Neutrophil (primary cell): ENCODE measurements around the gene FOXP4.

Source experiments
- H3K27ac ChIP-seq: fragments of 200-600 bp; sonication (generic); 2 replicates; pipeline ENCODE4 v1.5.1; 2016; ENCODE audit warnings: mild to moderate bottlenecking, moderate library complexity
- H3K27me3 ChIP-seq: fragments of 200-600 bp; sonication (generic); 2 replicates; pipeline ENCODE4 v1.6.0; 2016; ENCODE audit warnings: mild to moderate bottlenecking
- H3K36me3 ChIP-seq: fragments of 200-600 bp; sonication (generic); 2 replicates; pipeline ENCODE4 v1.5.1; 2017
- H3K4me1 ChIP-seq, 2 experiments: fragments of 200-600 bp in 1 of 2; sonication (generic) in 1 of 2; 1 replicate in 1 of 2; 2 replicates in 1 of 2; pipeline versions ENCODE4 v1.5.1 to v1.6.1; 2013 to 2016; ENCODE audit warnings: low read depth in 1 of 2, low read length in 1 of 2, mild to moderate bottlenecking in 1 of 2, moderate library complexity in 1 of 2; ENCODE audit not compliant: control insufficient read depth in 1 of 2, insufficient read depth in 1 of 2
- H3K4me3 ChIP-seq, 2 experiments: fragments of 200-600 bp in 1 of 2; sonication (generic) in 1 of 2; 1 replicate in 1 of 2; 2 replicates in 1 of 2; pipeline ENCODE4 v1.5.1; 2013 to 2016; ENCODE audit warnings: low read depth in 1 of 2, low read length in 1 of 2, mild to moderate bottlenecking in 1 of 2, moderate library complexity in 1 of 2
- H3K9me3 ChIP-seq: fragments of 200-600 bp; sonication (generic); 2 replicates; pipeline ENCODE4 v1.5.1; 2016
- TF ChIP-seq, protein P1 (sequence below): fragments of 200-600 bp; sonication (generic); IDR thresholded peaks from 2 replicates; pipeline ENCODE4 v1.5.1; 2016; ENCODE audit warnings: antibody characterized with exemption

FOXP4 gene

DNA sequence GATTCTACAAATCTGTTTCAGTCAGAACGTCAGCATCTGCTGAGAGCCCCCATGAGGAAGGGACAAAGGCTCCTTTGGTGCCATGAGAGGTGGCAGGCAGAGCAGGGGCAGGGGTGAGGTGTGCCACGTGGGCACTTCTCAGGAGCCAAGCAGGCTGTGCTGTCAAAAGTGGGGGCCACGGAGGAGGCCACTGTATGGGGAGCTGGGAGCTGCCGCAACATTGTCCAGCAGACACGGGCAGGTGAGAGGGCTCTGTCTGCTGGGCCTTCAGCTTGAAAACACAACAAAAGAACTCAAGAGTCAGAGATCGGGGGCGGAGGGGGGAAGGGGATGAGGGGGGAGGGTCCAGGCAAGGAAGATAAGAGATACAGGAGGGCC is 21.6 kb upstream of the FOXP4 start:
- Histone ChIP-seq H3K4me1 (no peaks in the 10 kb centered on the region), H3K4me3 (no peak overlapping the region), H3K9me3 (no peaks in the 10 kb centered on the region), H3K27ac (no peak overlapping the region), H3K27me3 (peaks cover 77% of the 10 kb centered on the region), H3K36me3 (no peaks in the 10 kb centered on the region)
- TF ChIP-seq, protein P1, sequence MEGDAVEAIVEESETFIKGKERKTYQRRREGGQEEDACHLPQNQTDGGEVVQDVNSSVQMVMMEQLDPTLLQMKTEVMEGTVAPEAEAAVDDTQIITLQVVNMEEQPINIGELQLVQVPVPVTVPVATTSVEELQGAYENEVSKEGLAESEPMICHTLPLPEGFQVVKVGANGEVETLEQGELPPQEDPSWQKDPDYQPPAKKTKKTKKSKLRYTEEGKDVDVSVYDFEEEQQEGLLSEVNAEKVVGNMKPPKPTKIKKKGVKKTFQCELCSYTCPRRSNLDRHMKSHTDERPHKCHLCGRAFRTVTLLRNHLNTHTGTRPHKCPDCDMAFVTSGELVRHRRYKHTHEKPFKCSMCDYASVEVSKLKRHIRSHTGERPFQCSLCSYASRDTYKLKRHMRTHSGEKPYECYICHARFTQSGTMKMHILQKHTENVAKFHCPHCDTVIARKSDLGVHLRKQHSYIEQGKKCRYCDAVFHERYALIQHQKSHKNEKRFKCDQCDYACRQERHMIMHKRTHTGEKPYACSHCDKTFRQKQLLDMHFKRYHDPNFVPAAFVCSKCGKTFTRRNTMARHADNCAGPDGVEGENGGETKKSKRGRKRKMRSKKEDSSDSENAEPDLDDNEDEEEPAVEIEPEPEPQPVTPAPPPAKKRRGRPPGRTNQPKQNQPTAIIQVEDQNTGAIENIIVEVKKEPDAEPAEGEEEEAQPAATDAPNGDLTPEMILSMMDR: no peak

DNA sequence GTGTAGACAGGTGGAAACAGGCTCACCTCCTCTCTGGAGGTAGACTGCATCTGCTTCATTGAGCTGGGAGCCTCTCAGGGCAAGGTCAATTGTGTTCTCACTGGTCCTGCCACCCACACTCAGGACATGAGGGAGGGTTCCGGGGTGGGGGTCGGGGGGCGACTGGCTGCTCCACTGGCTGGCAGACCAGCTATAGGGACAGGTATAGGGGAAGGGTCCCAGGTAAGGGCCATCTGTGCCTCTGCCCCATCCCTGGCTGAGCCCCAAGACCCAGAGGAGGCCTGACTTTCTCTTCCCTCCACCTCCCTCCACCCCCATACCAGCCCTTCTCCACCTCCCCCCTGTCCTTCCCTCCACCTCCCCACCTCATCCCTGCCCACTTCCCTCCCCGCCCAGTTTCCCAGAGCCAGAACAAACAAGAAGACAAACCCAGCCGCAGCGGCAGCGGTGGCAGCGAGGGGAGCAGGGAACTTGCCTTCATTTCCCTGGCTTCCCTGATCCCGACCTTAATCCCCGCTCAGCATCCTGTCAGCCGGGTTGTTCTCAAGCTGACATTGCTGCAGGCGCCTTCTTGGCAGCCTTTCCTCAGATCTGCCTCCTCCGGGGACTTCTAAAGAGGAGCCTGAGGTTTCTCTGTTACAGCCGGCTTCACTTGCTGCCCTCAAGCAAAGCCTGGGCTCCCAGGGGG is 18.3 kb upstream of the FOXP4 start:
- Histone ChIP-seq H3K9me3 (no peaks in the 10 kb centered on the region), H3K4me3 (no peak overlapping the region), H3K36me3 (no peaks in the 10 kb centered on the region), H3K4me1 (no peaks in the 10 kb centered on the region), H3K27ac (no peak overlapping the region), H3K27me3 (peaks cover 89% of the 10 kb centered on the region)
- TF ChIP-seq, protein P1: no peak

DNA sequence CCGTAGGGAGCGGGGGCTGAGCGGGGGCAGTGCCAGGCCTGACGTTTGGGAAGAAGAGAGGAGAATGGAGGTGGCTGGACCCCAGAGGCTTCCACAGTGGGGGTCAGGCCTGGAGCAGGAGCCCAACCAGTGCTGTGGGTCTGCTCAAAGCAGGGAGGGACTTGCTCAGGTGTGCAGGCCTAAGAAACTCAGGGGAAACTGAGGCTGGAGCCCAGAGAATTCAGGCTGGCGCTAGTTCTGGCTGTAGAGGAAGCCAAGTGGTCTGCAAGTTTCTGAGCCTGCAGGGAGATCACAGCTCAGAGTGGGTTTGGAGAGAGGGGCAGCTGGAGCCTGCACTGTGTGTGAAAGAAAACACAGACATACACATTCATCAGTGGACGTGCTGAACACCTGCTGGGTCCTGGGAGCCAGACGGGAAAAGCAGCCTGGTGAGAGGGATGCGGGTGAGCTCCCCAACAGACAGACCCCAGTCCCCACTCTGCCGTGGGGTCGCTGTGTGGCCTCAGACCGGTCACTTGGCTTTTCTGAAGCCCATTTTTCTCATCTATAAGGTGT is 17.7 kb upstream of the FOXP4 start:
- Histone ChIP-seq H3K4me3 (no peak overlapping the region), H3K27ac (no peak overlapping the region), H3K36me3 (no peaks in the 10 kb centered on the region), H3K27me3 (peaks cover 89% of the 10 kb centered on the region), H3K9me3 (no peaks in the 10 kb centered on the region), H3K4me1 (no peaks in the 10 kb centered on the region)
- TF ChIP-seq, protein P1: no peak

DNA sequence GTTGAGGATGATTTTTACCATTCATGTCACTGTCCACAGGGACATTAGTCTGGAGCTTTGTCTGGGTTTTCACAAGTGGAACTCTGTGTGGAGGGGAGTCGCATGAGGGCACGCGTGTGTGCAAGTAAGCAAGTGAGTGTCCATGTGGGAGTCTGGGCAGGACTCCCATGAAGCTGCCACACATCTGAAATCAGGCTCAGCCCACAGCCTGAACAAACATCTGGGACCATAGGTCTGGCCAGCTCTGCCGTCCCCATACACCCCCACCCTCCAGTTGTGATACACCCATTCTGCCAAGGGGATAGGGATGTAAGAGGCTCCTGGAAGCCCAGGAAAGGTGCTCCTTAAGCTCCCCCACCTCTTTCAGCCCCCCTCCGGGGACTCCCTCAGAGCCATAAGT is 17.1 kb upstream of the FOXP4 start:
- Histone ChIP-seq H3K4me3 (no peak overlapping the region), H3K4me1 (no peaks in the 10 kb centered on the region), H3K27me3 (peaks cover 89% of the 10 kb centered on the region), H3K27ac (no peak overlapping the region), H3K9me3 (no peaks in the 10 kb centered on the region), H3K36me3 (no peaks in the 10 kb centered on the region)
- TF ChIP-seq, protein P1: no peak

DNA sequence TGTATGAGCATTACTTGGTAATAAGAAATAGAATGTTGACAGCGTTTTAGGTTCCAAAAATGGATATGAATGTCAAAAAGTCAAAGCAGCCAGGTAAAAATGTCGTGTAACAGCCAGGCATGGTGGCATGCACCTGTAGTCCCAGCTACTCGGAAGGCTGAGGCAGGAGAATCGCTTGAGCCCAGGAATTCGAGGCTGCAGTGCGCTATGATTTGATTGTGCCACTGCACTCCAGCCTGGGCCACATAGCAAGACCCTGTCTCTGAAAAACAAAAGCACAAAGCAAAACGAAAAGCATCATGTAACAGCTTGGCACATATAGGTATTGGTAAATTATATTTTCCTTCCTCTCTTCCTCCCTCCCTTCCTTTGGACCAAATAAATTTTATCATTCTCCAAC is 16.2 kb upstream of the FOXP4 start:
- Histone ChIP-seq H3K27me3 (peaks cover 88% of the 10 kb centered on the region), H3K9me3 (no peaks in the 10 kb centered on the region), H3K4me1 (no peaks in the 10 kb centered on the region), H3K27ac (no peak overlapping the region), H3K36me3 (no peaks in the 10 kb centered on the region), H3K4me3 (no peak overlapping the region)
- TF ChIP-seq, protein P1: no peak
